HepG2 (cell line): ENCODE results near the gene ATP5F1E. TPM values are rescaled to one million over a fixed set of nuclear protein-coding genes. Genes with fewer than 3 reads are reported as not detected.

Experiments used
- AGO2 ChIP-seq: fragments of 200-400 bp; formaldehyde crosslinking; optimal IDR thresholded peaks from 2 replicates; pipeline ENCODE3; 2017; ENCODE audit warnings: mild to moderate bottlenecking, low read depth, low read length, moderate library complexity
- ATAD3A ChIP-seq: sonication (generic); formaldehyde crosslinking; IDR thresholded peaks from 2 replicates; pipeline ENCODE4 v1.4.0; 2020; ENCODE audit warnings: missing genetic modification reagents
- BRCA1 ChIP-seq: sonication (generic); formaldehyde crosslinking; IDR thresholded peaks from 2 replicates; pipeline ENCODE4 v1.4.0; 2020; ENCODE audit warnings: missing genetic modification reagents
- FOXO1 ChIP-seq: sonication (generic); formaldehyde crosslinking; IDR thresholded peaks from 2 replicates; pipeline ENCODE4 v1.4.0; 2020; ENCODE audit warnings: missing genetic modification reagents
- HMG20A ChIP-seq: IDR thresholded peaks from 2 replicates; pipeline ENCODE4 v1.6.1; 2016; ENCODE audit warnings: borderline replicate concordance
- KDM1A ChIP-seq: IDR thresholded peaks from 2 replicates; pipeline ENCODE4 v1.6.1; 2016; ENCODE audit warnings: missing compliant biosample characterization
- MXD4 ChIP-seq: IDR thresholded peaks from 2 replicates; pipeline ENCODE4 v1.6.1; 2016; ENCODE audit warnings: mild to moderate bottlenecking, missing biosample characterization, missing genetic modification reagents
- NCOA5 ChIP-seq: sonication (generic); formaldehyde crosslinking; IDR thresholded peaks from 2 replicates; pipeline ENCODE4 v1.4.0; 2020; ENCODE audit warnings: missing genetic modification reagents
- NFIB ChIP-seq: sonication (generic); formaldehyde crosslinking; IDR thresholded peaks from 2 replicates; pipeline ENCODE4 v1.9.0; 2021; ENCODE audit warnings: missing genetic modification reagents, mild to moderate bottlenecking, borderline replicate concordance
- SAP130 ChIP-seq: IDR thresholded peaks from 2 replicates; pipeline ENCODE4 v1.6.1; 2016; ENCODE audit warnings: low read depth
- SRSF9 ChIP-seq: fragments of 200-400 bp; formaldehyde crosslinking; IDR thresholded peaks from 2 replicates; pipeline ENCODE4 v1.6.1; 2018; ENCODE audit warnings: borderline replicate concordance, mild to moderate bottlenecking, low read depth, low read length; ENCODE audit not compliant: insufficient read depth, poor library complexity, severe bottlenecking
- SSRP1 ChIP-seq: IDR thresholded peaks from 2 replicates; pipeline ENCODE4 v1.6.1; 2016; ENCODE audit warnings: control low read depth
- ZEB1 ChIP-seq: IDR thresholded peaks from 2 replicates; pipeline ENCODE4 v1.6.1; 2012; ENCODE audit warnings: mild to moderate bottlenecking, low read depth, inconsistent platforms; ENCODE audit not compliant: insufficient replicate concordance
- ZFY ChIP-seq: sonication (generic); formaldehyde crosslinking; IDR thresholded peaks from 2 replicates; pipeline ENCODE4 v1.4.0; 2020; ENCODE audit warnings: missing genetic modification reagents
- ZNF263 ChIP-seq: sonication (generic); formaldehyde crosslinking; IDR thresholded peaks from 2 replicates; pipeline ENCODE4 v1.4.0; 2020; ENCODE audit warnings: missing genetic modification reagents
- ZNF337 ChIP-seq: sonication (generic); formaldehyde crosslinking; IDR thresholded peaks from 2 replicates; pipeline ENCODE4 v1.5.1; 2020; ENCODE audit warnings: missing genetic modification reagents, low read depth, mild to moderate bottlenecking, borderline replicate concordance
- ZNF446 ChIP-seq: sonication (generic); formaldehyde crosslinking; IDR thresholded peaks from 2 replicates; pipeline ENCODE4 v1.5.0; 2020; ENCODE audit warnings: mild to moderate bottlenecking, missing genetic modification reagents
- ZNF451 ChIP-seq: sonication (generic); formaldehyde crosslinking; IDR thresholded peaks from 2 replicates; pipeline ENCODE4 v1.5.0; 2020; ENCODE audit warnings: mild to moderate bottlenecking, missing genetic modification reagents
- ZNF569 ChIP-seq: sonication (generic); formaldehyde crosslinking; IDR thresholded peaks from 2 replicates; pipeline ENCODE4 v1.5.0; 2020; ENCODE audit warnings: mild to moderate bottlenecking, missing genetic modification reagents, moderate library complexity, borderline replicate concordance
- ZNF670 ChIP-seq: sonication (generic); formaldehyde crosslinking; IDR thresholded peaks from 2 replicates; pipeline ENCODE4 v1.8.0; 2022; ENCODE audit warnings: mild to moderate bottlenecking, missing genetic modification reagents, borderline replicate concordance
- ZNF709 ChIP-seq: sonication (generic); formaldehyde crosslinking; IDR thresholded peaks from 2 replicates; pipeline ENCODE4 v1.5.0; 2020; ENCODE audit warnings: mild to moderate bottlenecking, missing genetic modification reagents
- ZNF83 ChIP-seq: sonication (generic); formaldehyde crosslinking; IDR thresholded peaks from 2 replicates; pipeline ENCODE4 v1.4.0; 2020; ENCODE audit warnings: missing genetic modification reagents, mild to moderate bottlenecking, borderline replicate concordance
- ZSCAN30 ChIP-seq: sonication (generic); formaldehyde crosslinking; IDR thresholded peaks from 2 replicates; pipeline ENCODE4 v1.5.0; 2020; ENCODE audit warnings: mild to moderate bottlenecking, missing genetic modification reagents
- polyA plus RNA-seq, 8 experiments: library from polyadenylated mRNA; depleted of rRNA in 3 of 8; stranded (reverse) in 7 of 8; unstranded in 1 of 8; fragments of >200 nt; fragmentation: Illumina TruSeq in 4 of 8; extraction: Trizol in 4 of 8; gene quantifications; 2 replicates each; pipeline versions ENCODE4 v1.2.1 to v1.2.3, GENCODE V29; 2011 to 2016; ENCODE audit warnings: low read depth in 4 of 8, missing spikeins in 1 of 8, mixed read lengths in 1 of 8; ENCODE audit not compliant: insufficient read depth in 1 of 8
- total RNA-seq, 5 experiments: library from RNA; depleted of rRNA; stranded (reverse); fragments of >200 nt; fragmentation: Illumina TruSeq; extraction: Trizol; gene quantifications; 2 replicates each; pipeline ENCODE4 v1.2.3, GENCODE V29; 2016; ENCODE audit warnings: low read depth in 1 of 5
- TF ChIP-seq, protein P1 (sequence below): IDR thresholded peaks from 2 replicates; pipeline ENCODE4 v1.6.1; 2012; ENCODE audit warnings: low read depth, low read length, improper control_type of control experiment
- TF ChIP-seq, protein P2 (sequence below): sonication (generic); formaldehyde crosslinking; IDR thresholded peaks from 2 replicates; pipeline ENCODE4 v1.8.1; 2023; ENCODE audit warnings: mild to moderate bottlenecking, moderate library complexity, missing genetic modification reagents
- TF ChIP-seq, protein P3 (sequence below): sonication (generic); formaldehyde crosslinking; conservative IDR thresholded peaks from 2 replicates; pipeline ENCODE4 v1.8.0; 2022; ENCODE audit warnings: mild to moderate bottlenecking, moderate library complexity, missing genetic modification reagents

ATP5F1E gene
- total and polyA plus RNA-seq, 2 of the 13 experiments (the other 11 are each of a cell fraction or from before 2014, with no cell fraction given) = 121 to 134 TPM

DNA sequence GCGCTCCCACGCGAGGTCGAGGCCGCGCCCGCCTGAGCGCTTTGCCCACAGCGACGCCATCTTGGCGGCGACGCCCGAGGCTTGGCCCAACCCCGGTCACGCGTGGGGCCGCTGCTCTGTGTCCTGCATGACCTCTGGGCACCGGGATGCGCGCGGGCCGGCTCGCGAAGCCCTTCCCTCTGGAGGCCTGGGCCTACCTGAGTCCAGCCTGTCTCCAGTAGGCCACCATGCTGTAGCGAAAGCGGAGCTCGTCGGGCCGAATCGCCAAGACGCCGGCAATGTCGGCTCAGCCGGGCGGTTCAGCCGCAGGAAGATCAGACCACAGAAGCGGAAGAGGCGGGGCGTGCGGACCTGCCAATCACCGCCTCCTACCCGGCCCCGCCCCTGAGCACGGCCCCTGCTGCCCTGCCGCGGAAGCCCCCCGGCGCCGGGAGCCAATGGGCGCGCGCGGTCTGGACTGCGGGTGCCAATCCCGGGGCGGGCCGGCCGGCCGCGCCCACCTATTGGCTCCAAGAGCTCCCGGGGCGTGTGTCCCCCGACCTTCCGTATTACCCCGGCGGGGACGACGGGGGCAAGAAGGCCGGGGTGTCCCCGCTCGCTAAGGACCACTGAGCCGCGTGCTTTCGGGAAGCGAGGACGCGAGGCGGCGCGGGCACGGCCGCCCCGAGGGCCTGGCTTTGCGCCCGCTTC lies at the start of gene ATP5F1E (continued):
- TF ChIP-seq ZNF709 (CRISPR knock-in tag) = peak; percentile 96
- TF ChIP-seq ATAD3A (CRISPR knock-in tag) = peak; percentile 66; the same call in 1 of the 2 replicates
- TF ChIP-seq ZEB1 = no peak
- no peak for TF ChIP-seq SRSF9
- TF ChIP-seq ZNF263 (CRISPR knock-in tag) = no peak; the same call in 1 of the 2 replicates
- TF ChIP-seq, protein P1, sequence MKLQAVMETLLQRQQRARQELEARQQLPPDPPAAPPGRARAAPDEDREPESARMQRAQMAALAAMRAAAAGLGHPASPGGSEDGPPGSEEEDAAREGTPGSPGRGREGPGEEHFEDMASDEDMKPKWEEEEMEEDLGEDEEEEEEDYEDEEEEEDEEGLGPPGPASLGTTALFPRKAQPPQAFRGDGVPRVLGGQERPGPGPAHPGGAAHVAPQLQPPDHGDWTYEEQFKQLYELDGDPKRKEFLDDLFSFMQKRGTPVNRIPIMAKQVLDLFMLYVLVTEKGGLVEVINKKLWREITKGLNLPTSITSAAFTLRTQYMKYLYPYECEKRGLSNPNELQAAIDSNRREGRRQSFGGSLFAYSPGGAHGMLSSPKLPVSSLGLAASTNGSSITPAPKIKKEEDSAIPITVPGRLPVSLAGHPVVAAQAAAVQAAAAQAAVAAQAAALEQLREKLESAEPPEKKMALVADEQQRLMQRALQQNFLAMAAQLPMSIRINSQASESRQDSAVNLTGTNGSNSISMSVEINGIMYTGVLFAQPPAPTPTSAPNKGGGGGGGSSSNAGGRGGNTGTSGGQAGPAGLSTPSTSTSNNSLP = peak; percentile 36
- peak; percentile 74; the same call in 1 of the 2 replicates for TF ChIP-seq ZNF451 (CRISPR knock-in tag)
- TF ChIP-seq, protein P2, sequence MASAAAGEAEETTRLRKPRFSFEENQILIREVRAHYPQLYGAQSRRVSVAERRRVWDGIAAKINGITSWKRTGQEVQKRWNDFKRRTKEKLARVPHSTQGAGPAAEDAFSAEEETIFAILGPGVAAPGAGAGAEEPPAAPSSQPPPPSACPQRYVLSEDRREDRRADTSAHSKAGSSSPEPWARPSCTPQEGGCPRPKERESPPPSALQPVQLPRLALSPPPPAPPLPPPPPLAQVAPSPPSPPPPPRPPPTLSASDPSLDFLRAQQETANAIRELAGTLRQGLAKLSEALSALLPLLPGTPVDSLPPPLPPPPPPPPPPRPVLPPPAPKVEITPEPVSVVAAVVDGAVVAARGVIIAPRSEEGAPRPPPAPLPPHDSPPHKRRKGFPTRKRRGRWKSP (CRISPR knock-in tag) = peak; percentile 92; the same call in 1 of the 2 replicates
- TF ChIP-seq HMG20A (CRISPR knock-in tag) = peak; percentile 27
- TF ChIP-seq ZFY = peak; percentile 94
- peak; percentile 98 for TF ChIP-seq AGO2
- peak; percentile 96 for TF ChIP-seq SAP130 (CRISPR knock-in tag)
- TF ChIP-seq ZNF83 (CRISPR knock-in tag) = peak; percentile 78; the same call in 1 of the 2 replicates
- peak; percentile 96 for TF ChIP-seq ZNF446
- peak; percentile 96; the same call in 1 of the 2 replicates for TF ChIP-seq NFIB (CRISPR knock-in tag)
- TF ChIP-seq ZNF569 (CRISPR knock-in tag) = no peak
- no peak for TF ChIP-seq ZSCAN30 (CRISPR knock-in tag)
- TF ChIP-seq ZNF337 = no peak; the same call in 1 of the 2 replicates
- TF ChIP-seq, protein P3, sequence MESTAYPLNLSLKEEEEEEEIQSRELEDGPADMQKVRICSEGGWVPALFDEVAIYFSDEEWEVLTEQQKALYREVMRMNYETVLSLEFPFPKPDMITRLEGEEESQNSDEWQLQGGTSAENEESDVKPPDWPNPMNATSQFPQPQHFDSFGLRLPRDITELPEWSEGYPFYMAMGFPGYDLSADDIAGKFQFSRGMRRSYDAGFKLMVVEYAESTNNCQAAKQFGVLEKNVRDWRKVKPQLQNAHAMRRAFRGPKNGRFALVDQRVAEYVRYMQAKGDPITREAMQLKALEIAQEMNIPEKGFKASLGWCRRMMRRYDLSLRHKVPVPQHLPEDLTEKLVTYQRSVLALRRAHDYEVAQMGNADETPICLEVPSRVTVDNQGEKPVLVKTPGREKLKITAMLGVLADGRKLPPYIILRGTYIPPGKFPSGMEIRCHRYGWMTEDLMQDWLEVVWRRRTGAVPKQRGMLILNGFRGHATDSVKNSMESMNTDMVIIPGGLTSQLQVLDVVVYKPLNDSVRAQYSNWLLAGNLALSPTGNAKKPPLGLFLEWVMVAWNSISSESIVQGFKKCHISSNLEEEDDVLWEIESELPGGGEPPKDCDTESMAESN (CRISPR knock-in tag) = peak; percentile 95
- TF ChIP-seq SSRP1 (CRISPR knock-in tag) = peak; percentile 85; the same call in 1 of the 2 replicates
- 0 out of 2 replicates have a peak, but pooled peaks have one; percentile 65 for TF ChIP-seq NCOA5
- peak; percentile 71 for TF ChIP-seq FOXO1
- TF ChIP-seq MXD4 (CRISPR knock-in tag) = peak; percentile 91
- peak; percentile 73 for TF ChIP-seq BRCA1 (CRISPR knock-in tag)
- peak; percentile 88; the same call in 1 of the 2 replicates for TF ChIP-seq ZNF670 (CRISPR knock-in tag)
- TF ChIP-seq KDM1A (CRISPR knock-in tag) = peak; percentile 42; the same call in 1 of the 2 replicates
